Osteoblast (primary cell): ENCODE measurements around the gene TWF2. TPM values are rescaled to one million over a fixed set of nuclear protein-coding genes. Genes with fewer than 3 reads are reported as not detected.

ENCODE experiments used
- DNase-seq: peaks from one replicate; pipeline ENCODE4 v3.0.0; 2011; ENCODE audit warnings: low spot score, mixed read lengths; ENCODE audit not compliant: insufficient read length; ENCODE audit errors: missing footprints
- H2AFZ ChIP-seq: 2 replicates; pipeline ENCODE4 v1.6.0; 2011; ENCODE audit warnings: mild to moderate bottlenecking, low read length
- H3K27ac ChIP-seq: 2 replicates; pipeline ENCODE4 v1.5.1; 2011; ENCODE audit warnings: mild to moderate bottlenecking, low read depth, low read length, moderate library complexity
- H3K27me3 ChIP-seq: 2 replicates; pipeline ENCODE4 v1.6.0; 2012; ENCODE audit warnings: mild to moderate bottlenecking, control low read depth, inconsistent platforms, low read length, moderate library complexity; ENCODE audit not compliant: insufficient read depth
- H3K36me3 ChIP-seq: 2 replicates; pipeline ENCODE4 v1.5.1; 2011; ENCODE audit warnings: mild to moderate bottlenecking, low read length, control low read depth, moderate library complexity; ENCODE audit not compliant: insufficient read depth
- H3K4me1 ChIP-seq: 2 replicates; pipeline ENCODE4 v1.5.1; 2011; ENCODE audit warnings: mild to moderate bottlenecking, low read length, control low read depth, moderate library complexity; ENCODE audit not compliant: insufficient read depth
- H3K4me2 ChIP-seq: 2 replicates; pipeline ENCODE4 v1.6.0; 2011; ENCODE audit warnings: mild to moderate bottlenecking, low read length; ENCODE audit not compliant: insufficient read depth
- H3K4me3 ChIP-seq: fragments of 200-600 bp; sonication (generic); 3 replicates; pipeline ENCODE4 v1.5.1; 2012; ENCODE audit warnings: mild to moderate bottlenecking, low read length, inconsistent platforms; ENCODE audit not compliant: insufficient read depth
- H3K79me2 ChIP-seq: 2 replicates; pipeline ENCODE4 v1.6.0; 2012; ENCODE audit warnings: mild to moderate bottlenecking, low read length, control low read depth, inconsistent platforms; ENCODE audit not compliant: insufficient read depth
- H3K9me3 ChIP-seq: 2 replicates; pipeline ENCODE4 v1.5.1; 2011; ENCODE audit warnings: low read depth, low read length, control low read depth
- H4K20me1 ChIP-seq: 2 replicates; pipeline ENCODE4 v1.6.0; 2012; ENCODE audit warnings: mild to moderate bottlenecking, low read length, control low read depth; ENCODE audit not compliant: insufficient read depth
- total RNA-seq: library from RNA; depleted of rRNA; stranded (reverse); fragments of >200 nt; gene quantifications from 2 replicates; pipeline ENCODE4 v1.2.3, GENCODE V29; 2012
- TF ChIP-seq, protein P1 (sequence below): IDR thresholded peaks from 2 replicates; pipeline ENCODE4 v1.5.1; 2011; ENCODE audit warnings: mild to moderate bottlenecking, low read depth, low read length, moderate library complexity; ENCODE audit errors: extremely low read depth

Gene TWF2
- total RNA-seq, 1 donor, result 138 TPM

- Histone ChIP-seq H3K9me3 (no peaks in the 10 kb centered on the region), H3K4me2 (peak within 1 kb of the TSS; percentile 86), H3K4me3 (peak within 1 kb of the TSS; percentile 84), H2AFZ (peak within 1 kb of the TSS; percentile 94), H3K79me2 (peaks cover 19% of the 10 kb centered on the region), H3K36me3 (peaks cover 30% of the 10 kb centered on the region), H4K20me1 (peaks cover 11% of the 10 kb centered on the region), H3K4me1 (peaks cover 28% of the 10 kb centered on the region), H3K27me3 (no peaks in the 10 kb centered on the region), H3K27ac (peak within 1 kb of the TSS; percentile 49)
- peak; percentile 99 for DNase-seq
- TF ChIP-seq, protein P1, sequence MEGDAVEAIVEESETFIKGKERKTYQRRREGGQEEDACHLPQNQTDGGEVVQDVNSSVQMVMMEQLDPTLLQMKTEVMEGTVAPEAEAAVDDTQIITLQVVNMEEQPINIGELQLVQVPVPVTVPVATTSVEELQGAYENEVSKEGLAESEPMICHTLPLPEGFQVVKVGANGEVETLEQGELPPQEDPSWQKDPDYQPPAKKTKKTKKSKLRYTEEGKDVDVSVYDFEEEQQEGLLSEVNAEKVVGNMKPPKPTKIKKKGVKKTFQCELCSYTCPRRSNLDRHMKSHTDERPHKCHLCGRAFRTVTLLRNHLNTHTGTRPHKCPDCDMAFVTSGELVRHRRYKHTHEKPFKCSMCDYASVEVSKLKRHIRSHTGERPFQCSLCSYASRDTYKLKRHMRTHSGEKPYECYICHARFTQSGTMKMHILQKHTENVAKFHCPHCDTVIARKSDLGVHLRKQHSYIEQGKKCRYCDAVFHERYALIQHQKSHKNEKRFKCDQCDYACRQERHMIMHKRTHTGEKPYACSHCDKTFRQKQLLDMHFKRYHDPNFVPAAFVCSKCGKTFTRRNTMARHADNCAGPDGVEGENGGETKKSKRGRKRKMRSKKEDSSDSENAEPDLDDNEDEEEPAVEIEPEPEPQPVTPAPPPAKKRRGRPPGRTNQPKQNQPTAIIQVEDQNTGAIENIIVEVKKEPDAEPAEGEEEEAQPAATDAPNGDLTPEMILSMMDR, result no peak
Observed at GRCh38 chr3:52197842-52198625, 40.9 kb downstream of the TWF2 start, which contains the start of gene ALAS1. TSS of gene ALAS1 (plus strand) at chr3:52198160. CDS start at chr3:52199242, 1,082 bp downstream.

GRCh38 chr3:52197499-52197841, 41.5 kb downstream of the TWF2 start:
- Histone ChIP-seq H2AFZ (peak overlapping the region; percentile 94), H3K4me2 (peak overlapping the region; percentile 86), H4K20me1 (peaks cover 11% of the 10 kb centered on the region), H3K4me3 (peak overlapping the region; percentile 84), H3K79me2 (peaks cover 19% of the 10 kb centered on the region), H3K9me3 (no peaks in the 10 kb centered on the region), H3K4me1 (peaks cover 32% of the 10 kb centered on the region), H3K27me3 (no peaks in the 10 kb centered on the region), H3K27ac (peak overlapping the region; percentile 49), H3K36me3 (peaks cover 24% of the 10 kb centered on the region)
- DNase-seq, result no peak
- TF ChIP-seq, protein P1, result no peak

DNA sequence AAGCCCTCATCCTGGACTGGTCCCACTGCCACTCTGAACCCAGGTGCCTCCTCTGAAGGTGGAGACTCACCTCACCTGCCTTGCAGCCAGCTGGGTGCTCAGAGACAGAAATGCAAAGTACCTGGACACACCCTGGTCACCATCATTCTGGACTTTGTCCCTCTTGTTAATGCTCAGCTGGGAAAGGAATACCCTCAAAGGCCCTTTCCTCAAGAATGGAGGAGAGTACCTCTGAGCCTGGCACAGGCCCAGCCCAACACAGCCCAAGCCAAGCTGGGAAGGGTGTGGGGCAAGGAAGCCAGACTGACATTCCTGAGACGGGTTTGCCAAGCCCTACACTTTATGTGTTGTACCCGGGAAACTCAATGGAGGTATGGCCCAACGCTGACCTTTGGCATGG, 42.0 kb downstream of the TWF2 start:
- H3K27me3 ChIP-seq, result no peaks in the 10 kb centered on the region
- H3K36me3 ChIP-seq, result peaks cover 20% of the 10 kb centered on the region
- DNase-seq, result no peak
- no peaks in the 10 kb centered on the region for H3K9me3 ChIP-seq
- H2AFZ ChIP-seq, result no peak overlapping the region
- peaks cover 19% of the 10 kb centered on the region for H3K79me2 ChIP-seq
- H4K20me1 ChIP-seq, result peaks cover 11% of the 10 kb centered on the region
- H3K4me3 ChIP-seq, result no peak overlapping the region
- H3K4me2 ChIP-seq, result peak overlapping the region; percentile 86
- TF ChIP-seq, protein P1, result no peak
- peaks cover 32% of the 10 kb centered on the region for H3K4me1 ChIP-seq
- H3K27ac ChIP-seq, result no peak overlapping the region

GRCh38 chr3:52195823-52196331, 43.1 kb downstream of the TWF2 start:
- TF ChIP-seq, protein P1, result no peak
- Histone ChIP-seq H3K4me2 (peak overlapping the region; percentile 17), H3K9me3 (no peaks in the 10 kb centered on the region), H4K20me1 (peaks cover 11% of the 10 kb centered on the region), H3K4me1 (peaks cover 36% of the 10 kb centered on the region), H3K27ac (no peak overlapping the region), H3K4me3 (no peak overlapping the region), H3K27me3 (no peaks in the 10 kb centered on the region), H2AFZ (peak overlapping the region; percentile 78), H3K79me2 (peaks cover 19% of the 10 kb centered on the region), H3K36me3 (peaks cover 9% of the 10 kb centered on the region)
- DNase-seq, result no peak
